ENCODE data around the gene CUL5.
"Not testable (repeated sequence)": the region's sequence is repeated elsewhere in the genome, so short reads cannot be mapped to it uniquely, and the experiment has no call there.

Gene CUL5

GRCh38 chr11:108117746-108118371 lies 109.2 kb downstream of the CUL5 start:
- no peak for DNase-seq

GRCh38 chr11:108120936-108121273 lies 112.2 kb downstream of the CUL5 start:
- DNase-seq = not testable (repeated sequence)

GRCh38 chr11:108121274-108122155 lies 112.8 kb downstream of the CUL5 start, which contains the start of gene ACAT1:
Gene ACAT1 (plus strand): TSS chr11:108121567. CDS start chr11:108121607, 40 bp downstream.
- peak; percentile 93 for DNase-seq

- DNase-seq = no peak
These were observed 113.5 kb downstream of the CUL5 start for GRCh38 chr11:108122166-108122628.

GRCh38 chr11:108125096-108125495 lies 116.4 kb downstream of the CUL5 start:
- DNase-seq = no peak

GRCh38 chr11:108128772-108129171 lies 120.1 kb downstream of the CUL5 start:
- DNase-seq = no peak

GRCh38 chr11:108131993-108132392 lies 123.3 kb downstream of the CUL5 start:
- no peak for DNase-seq

- not testable (repeated sequence) for DNase-seq
These were observed 124.4 kb downstream of the CUL5 start for GRCh38 chr11:108132993-108133538.

- no peak for DNase-seq
These were observed 127.3 kb downstream of the CUL5 start for GRCh38 chr11:108135845-108136544.

GRCh38 chr11:108137212-108137611 lies 128.5 kb downstream of the CUL5 start:
- DNase-seq = no peak

GRCh38 chr11:108142304-108142703 lies 133.6 kb downstream of the CUL5 start:
- no peak for DNase-seq

- no peak for DNase-seq
These were observed 135.9 kb downstream of the CUL5 start for GRCh38 chr11:108144615-108145014.

- DNase-seq = no peak
These were observed 138.5 kb downstream of the CUL5 start for GRCh38 chr11:108147150-108147549.

GRCh38 chr11:108148556-108148955 lies 139.9 kb downstream of the CUL5 start:
- DNase-seq = no peak

GRCh38 chr11:108154591-108154990 lies 145.9 kb downstream of the CUL5 start:
- no peak for DNase-seq
